Hematopoietic multipotent progenitor cell treated with erythropoietin and hydrocortisone succinate and interleukin-3 and kit ligand, for 6 days (in vitro differentiated cells): ENCODE data around the gene PLXNB3.

Source experiments
- DNase-seq: peaks from one replicate; pipeline ENCODE4 v3.0.0-alpha.2; 2015

Gene PLXNB3

DNA sequence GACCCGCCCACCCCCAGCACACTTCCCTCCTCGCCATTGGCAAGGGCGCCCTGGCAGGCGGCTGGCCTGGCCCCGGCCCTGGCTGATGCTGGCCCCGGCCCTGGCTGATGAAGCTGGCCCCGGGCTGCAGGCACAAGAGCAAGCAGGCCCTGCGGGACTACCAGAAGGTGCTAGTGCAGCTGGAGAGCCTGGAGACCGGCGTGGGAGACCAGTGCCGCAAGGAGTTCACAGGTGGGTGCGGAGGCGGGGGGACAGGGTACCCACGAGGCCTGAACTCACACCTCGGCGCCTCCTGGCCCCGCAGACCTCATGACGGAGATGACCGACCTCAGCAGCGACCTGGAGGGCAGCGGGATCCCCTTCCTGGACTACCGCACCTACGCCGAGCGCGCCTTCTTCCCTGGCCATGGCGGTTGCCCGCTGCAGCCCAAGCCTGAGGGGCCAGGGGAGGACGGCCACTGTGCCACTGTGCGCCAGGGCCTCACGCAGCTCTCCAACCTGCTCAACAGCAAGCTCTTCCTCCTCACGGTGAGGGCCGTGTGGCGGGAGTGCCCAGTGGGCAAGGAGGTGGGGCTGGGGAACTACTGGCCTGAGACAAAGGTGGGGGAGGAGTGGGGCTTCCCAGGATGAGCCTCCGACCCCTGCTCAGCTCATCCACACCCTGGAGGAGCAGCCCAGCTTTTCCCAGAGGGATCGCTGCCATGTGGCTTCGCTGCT lies 10.7 kb downstream of the PLXNB3 start:
- DNase-seq: no peak

DNA sequence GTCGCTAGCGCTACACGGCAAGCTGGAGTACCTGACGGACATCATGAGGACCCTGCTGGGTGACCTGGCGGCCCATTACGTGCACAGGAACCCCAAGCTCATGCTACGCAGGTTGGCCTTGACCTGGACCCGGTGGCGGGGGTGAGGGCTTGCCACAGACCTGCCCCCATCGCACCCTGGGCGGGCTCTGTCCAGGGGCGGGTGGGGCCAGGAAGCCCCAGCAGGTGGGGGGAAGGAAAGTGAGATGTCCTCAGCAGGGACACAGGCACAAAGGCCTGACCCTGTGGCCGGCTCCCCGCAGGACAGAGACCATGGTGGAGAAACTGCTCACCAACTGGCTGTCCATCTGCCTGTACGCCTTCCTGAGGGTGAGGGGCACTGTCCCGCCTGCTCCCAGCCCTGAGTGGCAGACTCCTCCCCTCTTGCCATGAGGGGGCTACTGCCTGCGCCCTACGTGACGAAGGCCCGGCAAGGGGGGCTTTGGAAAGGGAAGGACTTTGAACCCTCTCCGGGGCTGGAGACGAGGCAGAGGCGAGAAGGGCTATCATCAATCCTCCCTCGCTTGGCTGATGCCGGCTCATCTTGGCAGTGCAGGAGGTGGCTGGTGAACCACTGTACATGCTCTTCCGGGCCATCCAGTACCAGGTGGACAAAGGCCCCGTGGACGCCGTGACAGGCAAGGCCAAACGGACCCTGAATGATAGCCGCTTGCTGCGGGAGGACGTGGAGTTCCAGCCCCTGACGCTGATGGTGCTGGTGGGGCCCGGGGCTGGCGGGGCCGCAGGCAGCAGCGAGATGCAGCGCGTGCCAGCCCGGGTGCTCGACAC lies 11.5 kb downstream of the PLXNB3 start:
- no peak for DNase-seq

DNA sequence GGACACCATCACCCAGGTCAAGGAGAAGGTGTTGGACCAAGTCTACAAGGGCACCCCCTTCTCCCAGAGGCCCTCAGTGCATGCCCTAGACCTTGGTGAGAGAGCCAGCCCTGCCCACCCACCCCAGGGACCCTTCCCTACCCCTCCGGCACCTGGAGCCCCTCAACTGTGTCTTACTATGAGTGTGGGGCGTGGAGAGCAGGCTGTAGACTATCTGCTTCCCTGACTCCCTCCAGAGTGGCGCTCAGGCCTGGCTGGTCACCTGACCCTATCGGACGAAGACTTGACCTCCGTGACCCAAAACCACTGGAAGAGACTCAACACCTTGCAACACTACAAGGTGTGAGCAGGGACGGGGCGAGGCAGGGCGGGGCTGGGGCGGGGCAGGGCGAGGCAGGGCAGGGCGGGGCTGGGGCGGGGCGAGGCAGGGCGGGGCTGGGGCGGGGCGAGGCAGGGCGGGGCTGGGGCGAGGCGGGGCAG lies 12.1 kb downstream of the PLXNB3 start:
- no peak for DNase-seq

DNA sequence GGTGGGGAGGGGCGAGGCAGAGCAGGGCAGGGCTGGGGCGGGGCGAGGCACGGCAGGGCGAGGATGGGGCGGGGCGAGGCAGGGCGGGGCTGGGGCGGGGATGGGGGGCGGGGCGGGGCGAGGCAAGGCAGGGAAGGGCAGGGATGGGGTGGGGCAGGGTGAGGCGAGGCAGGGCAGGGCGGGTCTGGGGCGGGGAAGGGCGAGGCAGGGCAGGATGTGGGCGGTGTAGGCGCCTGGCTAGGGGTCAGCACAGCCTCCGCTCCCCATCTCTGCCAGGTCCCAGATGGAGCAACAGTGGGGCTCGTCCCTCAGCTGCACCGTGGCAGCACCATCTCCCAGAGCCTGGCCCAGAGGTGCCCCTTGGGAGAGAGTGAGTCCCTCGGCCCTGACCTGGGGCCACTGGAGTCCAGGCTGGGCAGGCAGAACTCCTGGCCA lies 12.6 kb downstream of the PLXNB3 start:
- DNase-seq: peak; percentile 16

DNA sequence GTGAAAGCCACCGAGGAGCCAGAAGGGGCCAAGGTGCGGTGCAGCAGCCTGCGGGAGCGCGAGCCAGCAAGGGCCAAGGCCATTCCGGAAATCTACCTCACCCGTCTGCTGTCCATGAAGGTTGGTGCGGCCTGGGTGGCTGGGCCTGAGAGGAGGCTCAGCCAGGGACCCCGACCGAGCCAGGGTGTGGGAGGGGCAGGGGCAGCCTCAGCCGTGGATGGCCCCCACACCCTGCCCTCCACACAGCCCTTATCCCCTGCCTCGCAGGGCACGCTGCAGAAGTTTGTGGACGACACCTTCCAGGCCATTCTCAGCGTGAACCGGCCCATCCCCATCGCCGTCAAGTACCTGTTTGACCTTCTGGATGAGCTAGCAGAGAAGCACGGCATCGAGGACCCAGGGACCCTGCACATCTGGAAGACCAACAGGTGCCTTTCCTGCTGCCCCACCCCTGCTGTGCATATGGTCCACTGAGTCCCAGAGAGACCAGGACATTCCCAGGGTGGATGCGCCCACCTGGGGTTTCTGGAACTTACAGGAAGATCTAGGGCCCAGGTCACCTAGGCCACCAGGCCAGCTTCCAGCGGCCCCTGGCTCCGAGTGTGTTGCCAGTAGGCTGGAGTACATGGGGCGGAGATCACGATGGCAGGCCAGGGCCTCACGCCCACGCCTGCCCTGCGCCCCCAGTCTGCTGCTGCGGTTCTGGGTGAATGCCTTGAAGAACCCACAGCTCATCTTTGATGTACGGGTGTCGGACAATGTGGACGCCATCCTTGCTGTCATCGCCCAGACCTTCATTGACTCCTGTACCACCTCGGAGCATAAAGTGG lies 13.4 kb downstream of the PLXNB3 start:
- DNase-seq: no peak

DNA sequence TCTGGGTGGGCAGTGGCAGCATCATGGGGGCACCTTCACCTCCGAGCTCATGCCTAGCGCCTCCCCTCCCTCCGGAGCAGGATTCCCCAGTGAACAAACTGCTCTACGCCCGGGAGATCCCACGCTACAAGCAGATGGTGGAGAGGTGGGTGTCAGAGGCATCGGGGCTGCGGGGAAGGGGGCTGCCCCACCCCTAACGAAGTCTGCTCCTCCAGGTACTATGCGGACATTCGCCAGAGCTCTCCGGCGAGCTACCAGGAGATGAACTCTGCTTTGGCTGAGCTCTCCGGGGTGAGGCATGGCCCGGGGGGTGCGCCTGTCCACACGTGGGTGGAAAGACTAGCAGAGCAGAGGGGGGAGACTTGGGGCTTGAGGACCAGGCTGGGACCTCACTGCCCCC lies 14.1 kb downstream of the PLXNB3 start:
- DNase-seq: no peak

DNA sequence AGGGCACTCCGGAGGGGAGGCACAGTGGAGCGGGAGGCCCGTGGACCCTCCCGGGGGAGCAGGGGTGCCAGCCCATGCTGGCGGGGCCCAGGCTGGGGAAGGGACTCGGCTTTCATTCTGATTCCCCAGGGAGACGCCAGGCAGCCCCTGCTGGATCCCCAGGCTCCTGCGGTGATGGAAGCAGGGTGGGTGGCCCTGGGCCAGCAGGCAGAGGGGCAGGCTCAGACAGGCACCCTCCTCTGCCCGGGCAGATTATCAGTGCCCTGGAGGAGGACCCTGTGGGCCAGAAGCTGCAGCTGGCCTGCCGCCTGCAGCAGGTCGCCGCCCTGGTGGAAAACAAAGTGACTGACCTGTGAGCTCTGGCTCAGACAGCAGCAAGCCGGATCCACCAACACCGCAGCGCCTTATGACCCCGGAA lies 14.6 kb downstream of the PLXNB3 start:
- peak; percentile 21 for DNase-seq

DNA sequence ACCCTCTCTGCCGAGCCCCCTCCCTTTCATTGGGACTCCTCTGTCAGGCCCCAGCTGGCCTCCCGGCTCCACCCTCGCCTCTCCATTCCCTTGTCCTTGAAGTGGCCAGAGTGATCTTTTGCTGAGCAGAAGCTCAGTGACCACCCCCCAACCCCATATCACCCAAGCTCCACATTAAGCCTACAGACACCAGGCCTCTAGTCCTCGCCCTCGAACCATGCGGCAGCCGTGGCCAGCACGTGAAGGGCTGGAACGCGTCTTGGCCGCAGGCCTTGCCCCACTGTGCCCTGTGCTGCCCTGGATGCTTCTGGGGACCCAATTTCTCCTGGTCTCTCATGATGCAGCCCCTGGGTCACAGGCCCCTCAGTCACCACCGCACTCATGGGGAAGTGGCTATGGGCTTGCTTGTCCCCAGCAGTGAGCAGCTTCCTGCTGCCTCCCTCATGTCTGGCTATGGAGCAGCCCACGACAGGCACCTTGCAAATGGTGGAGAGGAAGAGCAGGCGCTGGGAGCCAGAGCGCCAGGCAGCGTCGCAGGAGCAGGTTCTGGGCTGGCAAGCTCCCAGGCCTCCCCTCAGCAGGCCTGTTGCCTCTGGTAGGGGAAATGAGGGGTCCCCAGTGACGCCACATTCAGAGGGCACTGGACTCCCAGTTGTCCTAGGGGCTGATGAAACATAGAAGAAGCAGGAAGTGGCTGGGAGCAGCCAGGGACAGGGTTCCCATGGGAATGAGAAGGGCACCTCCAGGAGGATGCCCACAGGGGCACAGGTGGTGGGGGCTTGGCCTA lies 16.0 kb downstream of the PLXNB3 start:
- DNase-seq: no peak

DNA sequence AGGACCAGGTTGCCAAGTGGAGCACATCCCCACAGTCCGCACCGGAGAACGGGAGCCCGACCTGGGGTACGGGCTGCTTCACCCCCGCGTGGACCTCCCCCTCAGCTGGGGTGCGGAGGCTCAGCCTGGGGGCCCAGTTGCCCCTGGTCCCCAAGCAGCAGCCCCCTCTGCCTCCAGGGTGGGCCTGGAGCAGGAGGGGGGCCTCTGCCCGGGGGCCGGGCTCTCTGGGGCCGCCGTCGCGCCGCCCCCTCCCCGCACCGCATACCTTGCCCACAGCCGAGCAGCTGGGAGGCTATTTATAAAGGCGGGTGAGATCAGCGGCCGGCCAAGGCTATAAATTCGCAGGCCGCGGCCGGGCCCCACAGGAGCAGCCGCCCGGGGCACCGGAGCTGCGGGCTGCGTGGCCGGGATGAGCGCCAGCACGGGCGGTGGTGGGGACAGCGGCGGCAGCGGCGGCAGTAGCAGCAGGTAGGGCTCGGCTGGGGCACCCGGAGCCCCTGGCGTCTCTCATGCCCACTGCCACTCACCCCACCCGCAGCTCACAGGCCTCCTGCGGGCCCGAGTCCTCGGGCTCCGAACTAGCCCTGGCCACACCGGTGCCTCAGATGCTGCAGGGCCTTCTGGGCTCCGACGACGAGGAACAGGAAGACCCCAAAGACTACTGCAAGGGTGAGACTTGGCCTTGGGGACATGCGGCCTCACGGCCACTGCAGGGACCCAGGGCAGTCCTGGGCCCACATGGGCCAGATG lies 16.8 kb downstream of the PLXNB3 start, which contains the start of gene SRPK3:
TSS of gene SRPK3 (plus strand) at position 364 of the 750 bp plus-strand sequence. CDS start at position 410, 46 bp downstream.
- DNase-seq: no peak

DNA sequence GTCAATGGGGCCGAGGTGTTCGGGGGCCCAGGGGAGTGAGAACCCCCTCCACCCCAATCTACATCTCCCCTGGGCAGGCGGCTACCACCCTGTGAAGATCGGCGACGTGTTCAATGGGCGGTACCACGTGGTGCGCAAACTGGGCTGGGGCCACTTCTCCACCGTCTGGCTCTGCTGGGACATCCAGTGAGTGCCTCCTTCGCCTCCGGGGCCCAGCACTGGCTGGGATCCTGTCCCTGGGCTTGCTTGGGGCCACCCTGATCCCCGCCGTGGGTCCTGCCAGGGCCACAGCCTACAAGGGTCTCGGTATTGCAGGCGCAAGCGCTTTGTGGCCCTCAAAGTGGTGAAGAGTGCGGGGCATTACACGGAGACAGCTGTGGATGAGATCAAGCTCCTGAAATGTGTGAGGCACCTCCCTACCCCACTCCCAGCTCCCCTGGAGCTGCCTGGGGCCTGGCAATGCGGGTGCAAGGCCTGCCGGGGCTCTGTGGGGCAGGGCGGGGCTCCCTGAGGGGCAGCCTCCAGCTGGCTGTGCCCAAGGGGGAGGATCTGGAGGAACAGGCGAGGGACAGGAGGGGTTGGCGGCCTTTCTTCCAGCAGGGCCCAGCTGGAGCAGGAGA lies 17.5 kb downstream of the PLXNB3 start:
- DNase-seq: no peak

DNA sequence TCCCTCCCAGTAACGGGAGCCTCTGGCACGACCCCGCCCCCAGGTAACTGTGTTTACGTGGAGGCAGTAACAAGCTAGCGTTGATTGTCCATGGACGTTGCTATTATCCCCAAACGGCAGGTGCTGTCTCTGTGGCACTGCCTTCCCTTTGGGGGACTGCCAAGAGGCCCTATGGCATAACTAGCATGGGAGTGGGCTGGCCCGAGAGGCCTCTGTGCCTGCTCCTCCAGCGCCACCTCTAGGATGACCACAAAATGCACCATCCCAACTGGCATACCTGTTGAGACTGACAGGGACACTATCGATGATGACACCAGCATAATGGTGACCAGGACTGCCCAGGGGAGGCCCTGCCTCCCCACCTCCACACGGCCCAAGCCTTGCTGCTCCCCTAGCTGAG lies 18.3 kb downstream of the PLXNB3 start:
- peak; percentile 27 for DNase-seq

DNA sequence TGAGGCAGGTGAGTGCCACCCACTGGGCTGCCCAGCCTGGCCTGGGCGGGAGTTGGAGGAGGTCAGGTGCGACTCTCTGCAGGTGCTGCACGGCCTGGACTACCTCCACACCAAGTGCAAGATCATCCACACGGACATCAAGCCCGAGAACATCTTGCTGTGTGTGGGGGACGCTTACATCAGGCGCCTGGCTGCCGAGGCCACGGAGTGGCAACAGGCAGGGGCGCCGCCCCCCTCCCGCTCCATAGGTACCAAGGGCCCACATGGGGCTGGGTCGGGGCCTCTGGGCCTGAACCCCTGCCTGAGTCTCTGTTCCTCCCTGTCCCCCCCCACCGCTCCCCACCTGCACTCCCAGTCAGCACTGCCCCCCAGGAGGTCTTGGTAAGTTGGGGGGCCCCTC lies 18.8 kb downstream of the PLXNB3 start:
- no peak for DNase-seq

DNA sequence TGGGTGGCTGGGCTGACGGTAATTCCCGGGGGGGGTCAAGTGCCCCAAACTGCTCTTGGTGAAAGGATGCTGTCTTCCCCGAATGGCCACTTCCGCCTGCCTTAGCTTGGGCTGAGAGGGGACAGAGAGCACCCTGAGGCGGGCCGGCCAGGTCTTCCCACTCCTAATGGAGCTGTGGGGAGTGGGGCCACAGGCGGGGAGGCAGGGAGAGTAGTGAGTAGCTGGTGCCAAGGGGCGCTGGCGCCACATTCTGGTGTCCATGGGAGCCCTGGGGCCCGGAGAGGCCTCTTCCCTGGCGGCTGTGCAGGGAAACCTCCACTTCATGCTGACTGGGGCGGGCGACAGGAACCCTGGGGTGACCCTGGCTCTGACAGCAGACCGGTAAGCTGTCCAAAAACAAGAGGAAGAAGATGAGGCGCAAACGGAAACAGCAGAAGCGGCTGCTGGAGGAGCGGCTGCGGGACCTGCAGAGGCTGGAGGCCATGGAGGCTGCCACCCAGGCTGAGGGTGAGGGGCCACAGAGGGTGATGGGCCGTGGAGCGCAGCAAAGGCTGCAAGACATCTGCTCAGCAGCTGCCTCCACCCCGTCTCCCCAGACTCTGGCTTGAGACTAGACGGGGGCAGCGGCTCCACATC lies 19.4 kb downstream of the PLXNB3 start:
- DNase-seq: no peak

DNA sequence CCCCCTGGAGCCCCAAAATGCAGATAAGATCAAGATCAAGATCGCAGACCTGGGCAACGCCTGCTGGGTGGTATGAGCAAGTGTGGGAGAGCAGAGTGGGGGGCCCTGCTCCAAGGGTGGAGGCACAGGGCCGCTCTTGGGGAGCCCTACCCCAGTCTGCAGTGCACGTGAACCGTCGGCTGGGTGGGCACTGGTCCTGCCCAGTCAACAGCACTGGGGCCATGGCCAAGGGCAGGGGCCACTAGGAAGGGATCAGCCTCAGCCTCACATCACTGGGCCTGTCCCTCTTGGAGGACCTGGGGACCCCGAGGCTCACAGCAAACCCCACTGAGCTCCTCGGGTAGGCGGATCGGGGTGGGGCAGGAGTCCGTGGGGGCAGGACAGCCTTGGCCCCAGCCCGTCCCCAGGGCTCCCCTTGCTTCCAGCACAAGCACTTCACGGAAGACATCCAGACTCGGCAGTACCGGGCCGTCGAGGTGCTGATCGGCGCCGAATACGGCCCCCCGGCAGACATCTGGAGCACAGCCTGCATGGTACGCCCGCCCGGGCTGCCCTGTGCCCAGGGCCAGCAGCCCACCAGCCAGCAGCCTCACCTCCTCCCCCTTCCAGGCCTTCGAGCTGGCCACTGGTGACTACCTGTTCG lies 20.4 kb downstream of the PLXNB3 start:
- DNase-seq: no peak

DNA sequence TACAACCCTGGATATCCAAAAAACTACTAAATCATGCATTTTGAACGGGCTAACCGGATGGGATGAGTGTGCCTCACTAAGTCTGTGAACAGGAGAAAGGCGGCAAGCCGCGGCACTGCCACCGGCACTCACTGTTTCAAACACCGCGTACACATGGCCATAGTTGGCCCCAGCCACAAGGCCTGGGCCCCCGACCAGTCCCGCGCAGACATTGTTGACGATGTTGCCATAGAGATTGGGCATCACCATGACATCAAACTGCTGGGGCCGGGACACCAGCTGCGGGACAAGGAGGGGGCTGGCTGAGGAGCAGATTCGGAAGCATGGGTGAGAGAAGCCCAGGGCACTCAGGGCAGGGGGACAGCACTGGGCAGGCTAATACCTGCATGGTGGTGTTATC lies 22.6 kb downstream of the PLXNB3 start:
- DNase-seq: no peak

DNA sequence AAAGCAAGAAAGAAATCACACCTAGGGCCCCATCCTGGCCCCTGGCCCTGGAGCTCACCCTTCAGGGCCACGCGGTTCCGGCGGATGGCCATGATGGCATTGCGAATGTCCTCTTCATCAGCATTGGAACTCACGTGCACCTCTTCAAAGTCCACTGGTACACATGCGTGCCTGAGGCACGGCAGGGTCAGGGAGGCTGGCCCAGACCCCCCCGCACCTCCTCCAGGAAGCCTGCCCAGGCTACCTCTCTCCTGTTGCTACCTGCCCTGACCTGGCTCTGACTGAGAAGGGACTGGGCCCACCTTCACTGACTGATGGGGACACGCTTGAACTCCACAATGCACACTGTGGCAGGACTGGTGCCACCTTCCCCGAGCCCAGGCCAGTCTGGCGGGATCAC lies 25.6 kb downstream of the PLXNB3 start:
- DNase-seq: no peak

DNA sequence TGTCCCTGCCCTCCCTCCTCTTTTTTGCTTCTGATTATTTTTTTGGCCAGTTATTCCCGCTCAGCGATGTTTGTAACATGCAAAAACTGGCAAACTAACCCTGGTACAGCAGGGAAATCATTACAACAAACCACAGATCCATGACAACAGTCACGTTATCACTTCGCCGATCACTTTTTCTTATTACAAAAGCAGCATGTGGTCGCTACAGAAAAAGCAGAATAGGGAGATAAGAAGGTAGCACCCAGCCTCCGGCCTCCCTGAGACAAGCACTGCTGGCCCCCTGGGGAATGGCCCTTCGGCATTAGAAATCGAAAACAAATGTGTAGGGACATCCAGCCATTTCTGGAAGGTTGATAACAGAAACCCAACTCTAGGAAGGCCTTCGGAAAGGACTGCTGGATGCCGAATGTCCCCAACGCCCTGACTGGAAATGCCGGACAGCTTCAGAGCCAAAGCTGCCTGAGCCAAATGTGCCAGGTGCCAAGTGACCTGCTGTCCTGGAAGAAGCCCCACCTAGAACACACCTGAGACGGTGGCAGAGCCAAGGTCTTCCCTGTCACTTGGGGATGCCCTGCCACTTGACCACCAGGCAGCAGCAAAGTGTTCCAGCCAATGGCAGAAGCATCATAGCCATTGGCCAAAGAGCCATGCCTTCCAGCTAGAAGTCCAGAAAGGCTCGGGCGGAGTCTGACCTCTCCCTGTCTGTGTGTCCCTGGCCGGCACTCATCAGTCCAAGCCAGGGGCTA lies 27.2 kb downstream of the PLXNB3 start:
- DNase-seq: peak; percentile 66

DNA sequence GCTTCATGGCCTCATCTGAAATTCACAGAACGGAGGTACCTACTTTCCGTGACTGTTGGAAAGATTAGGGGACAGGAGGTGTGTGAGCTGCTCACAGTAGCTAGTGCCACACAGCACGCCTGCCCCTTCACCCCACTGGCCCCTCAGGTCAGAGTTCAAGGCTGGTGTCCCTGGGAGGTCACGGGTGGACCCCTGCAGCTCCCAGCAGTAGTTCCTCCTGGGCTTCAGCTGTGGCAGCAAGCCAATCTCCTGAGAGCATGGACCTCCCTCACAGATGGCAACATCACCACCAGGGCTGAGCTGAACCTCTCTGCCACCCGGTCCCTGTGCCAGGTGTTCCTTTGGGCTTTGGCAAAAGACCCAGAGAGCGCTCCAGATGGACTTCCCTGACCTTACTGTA lies 28.3 kb downstream of the PLXNB3 start:
- no peak for DNase-seq

DNA sequence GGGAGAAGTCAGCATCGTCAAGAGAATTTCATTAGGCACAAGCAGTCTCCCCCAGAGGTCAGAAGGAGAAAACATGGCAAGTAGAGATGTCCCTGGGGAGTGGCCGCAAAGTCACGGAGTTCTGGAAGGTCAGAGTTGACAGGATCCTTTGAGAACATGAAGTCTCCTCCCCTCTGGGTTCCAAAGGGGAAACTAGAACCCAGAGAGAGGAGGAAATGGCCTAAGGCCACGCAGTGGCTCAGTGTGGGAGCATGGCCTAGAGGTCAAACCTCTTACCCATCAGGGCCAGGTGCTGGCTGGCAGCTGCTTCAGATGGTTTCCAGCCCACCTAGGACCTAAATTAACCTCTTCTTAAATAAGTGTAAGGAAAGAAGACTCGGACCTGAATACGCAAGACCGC lies 29.2 kb downstream of the PLXNB3 start:
- no peak for DNase-seq
